Non-pigmented ciliary epithelial cell (primary cell): ENCODE measurements around the gene DNM2.
"Not testable (repeated sequence)": the region's sequence is repeated elsewhere in the genome, so short reads cannot be mapped to it uniquely, and the experiment has no call there.

Experiments
- DNase-seq: peaks from one replicate; pipeline ENCODE4 v3.0.0-alpha.2; 2010; ENCODE audit warnings: low read depth

Gene DNM2

DNA sequence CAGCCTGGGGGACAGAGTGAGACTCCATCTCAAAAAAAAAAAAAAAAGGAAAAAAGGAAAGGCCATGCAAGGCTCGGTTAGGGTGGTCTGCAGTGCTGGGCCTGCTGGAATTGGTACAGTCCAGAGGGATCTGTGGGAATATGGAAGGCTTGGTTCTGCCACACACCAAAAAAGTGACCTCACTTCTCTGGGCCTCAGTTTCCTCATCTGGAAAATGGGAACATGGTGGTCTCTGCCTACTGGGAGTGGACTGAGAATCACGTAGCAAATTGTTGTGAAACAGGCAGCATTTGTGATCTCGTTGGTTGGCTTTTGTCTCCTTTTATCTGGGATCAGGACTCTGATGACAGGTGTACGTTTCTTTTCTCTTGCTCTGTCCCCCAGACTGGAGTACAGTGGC is 7.5 kb downstream of the DNM2 start:
- DNase-seq, result no peak

DNA sequence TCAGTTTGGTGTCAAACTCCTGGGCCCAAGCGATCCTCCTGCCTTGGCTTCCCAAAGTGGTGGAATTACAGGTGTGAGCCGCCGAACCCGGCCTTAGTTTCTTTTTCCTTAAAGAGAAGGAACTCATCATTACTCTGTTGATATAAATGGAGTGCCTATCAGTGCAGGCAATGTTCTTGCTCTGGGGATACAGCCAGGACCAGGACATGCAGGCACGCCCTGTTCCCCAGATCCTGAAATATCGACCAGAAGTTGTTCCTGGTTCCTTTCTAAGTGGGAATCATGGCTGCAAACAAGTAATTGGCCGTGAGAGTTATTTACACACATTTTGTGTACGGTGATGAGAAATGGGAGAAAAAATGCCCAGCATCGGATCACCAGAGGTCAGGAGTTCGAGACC is 8.4 kb downstream of the DNM2 start:
- DNase-seq, result no peak

DNA sequence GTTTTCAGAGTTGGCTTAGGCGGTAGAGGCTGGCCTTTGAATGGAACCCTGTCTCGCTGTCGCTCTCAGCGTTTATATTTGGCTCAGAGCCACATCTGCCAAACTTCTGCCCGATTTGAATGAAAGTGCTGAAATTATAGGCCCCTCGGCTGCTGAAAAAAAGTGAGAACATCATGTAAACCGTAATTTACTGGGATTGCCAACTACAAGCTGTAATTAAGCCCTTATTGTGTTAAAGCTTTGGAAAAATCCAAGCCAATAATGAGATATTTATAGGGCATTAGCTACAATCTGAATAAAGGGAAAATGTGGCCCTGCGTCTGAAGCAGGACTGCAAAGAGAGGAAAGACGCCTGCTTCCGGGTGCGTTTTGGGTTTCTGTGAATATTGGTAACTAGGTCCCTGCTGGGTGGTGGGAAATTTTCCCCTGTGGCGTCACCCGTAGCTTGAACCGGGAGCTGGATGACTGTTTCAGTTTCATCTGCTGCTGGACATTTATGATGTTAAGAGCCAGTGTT is 9.9 kb downstream of the DNM2 start:
- DNase-seq, result no peak

DNA sequence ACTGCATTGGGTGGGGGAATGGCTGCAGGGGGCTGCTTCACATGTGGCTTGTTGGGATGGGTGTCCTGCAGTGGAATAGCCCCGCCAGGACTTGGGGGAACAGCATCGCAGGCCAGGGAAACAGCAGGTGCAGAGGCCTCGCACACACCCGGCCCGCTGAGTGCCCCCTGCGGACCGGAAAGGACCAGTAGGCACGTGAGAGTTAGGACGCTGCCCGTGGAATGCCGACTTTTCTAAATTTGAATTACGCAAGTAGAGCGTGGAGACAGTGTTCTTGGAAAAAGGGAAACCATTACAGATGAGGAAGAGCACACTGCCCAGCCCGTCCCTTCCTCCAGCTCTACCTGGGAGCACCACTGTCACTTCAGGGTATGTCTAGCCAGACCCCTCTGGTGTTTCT is 11.5 kb downstream of the DNM2 start:
- DNase-seq, result no peak

DNA sequence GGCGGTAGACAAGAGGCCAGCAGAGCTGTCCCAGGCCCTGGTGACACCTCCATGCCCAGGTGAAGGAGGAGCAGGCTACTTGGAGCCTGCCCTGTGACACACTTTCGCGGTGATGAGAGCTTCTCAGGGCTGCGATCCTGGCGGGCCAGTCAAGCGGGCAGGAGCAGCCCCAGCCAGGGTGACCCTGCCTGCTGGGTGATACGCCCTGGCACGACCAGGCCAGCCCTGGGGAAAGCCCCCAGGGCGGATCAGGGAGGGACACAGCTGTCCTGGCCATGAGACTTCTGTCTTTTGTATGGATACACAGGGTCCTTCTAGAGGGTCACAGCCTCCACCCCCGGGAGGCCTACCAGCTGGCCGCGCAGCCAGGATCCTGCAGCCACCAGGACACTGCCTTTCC is 13.1 kb downstream of the DNM2 start:
- no peak for DNase-seq

DNA sequence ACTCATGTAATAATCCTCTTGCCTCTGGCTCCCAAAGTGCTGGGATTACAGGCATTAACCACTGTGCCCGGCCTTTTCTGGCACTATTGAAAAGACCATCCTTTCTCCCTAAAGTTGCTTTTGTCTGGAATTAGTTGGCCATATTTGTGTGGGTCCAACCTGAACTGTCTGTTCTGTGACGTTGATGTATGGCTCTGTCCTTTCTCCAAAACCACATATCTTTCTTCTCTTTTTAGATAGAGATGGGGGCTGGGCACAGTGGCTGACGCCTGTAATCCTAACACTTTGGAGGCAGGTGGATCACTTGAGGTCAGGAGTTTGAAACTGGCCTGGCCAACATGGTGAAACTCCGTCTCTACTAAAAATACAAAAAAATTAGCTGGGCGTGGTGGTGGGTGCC is 17.9 kb downstream of the DNM2 start:
- no peak for DNase-seq

DNA sequence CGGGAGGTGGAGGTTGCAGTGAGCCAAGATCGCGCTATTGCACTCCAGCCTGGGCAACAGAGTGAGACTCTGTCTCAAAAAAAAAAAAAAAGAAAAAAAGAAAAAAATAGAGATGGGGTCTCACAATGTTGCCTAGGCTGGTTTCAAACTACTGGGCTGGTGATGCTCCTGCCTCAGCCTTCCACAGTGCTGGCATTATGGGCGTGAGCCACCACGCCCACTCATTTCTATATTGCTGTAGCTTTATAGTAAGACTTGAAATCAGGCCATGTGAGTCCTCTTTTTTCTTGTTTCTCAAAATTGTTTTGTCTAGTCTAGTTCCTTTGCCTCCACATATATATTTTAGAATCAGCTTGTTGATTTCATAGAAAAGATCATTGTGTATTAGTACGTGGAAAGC is 18.3 kb downstream of the DNM2 start:
- no peak for DNase-seq

DNA sequence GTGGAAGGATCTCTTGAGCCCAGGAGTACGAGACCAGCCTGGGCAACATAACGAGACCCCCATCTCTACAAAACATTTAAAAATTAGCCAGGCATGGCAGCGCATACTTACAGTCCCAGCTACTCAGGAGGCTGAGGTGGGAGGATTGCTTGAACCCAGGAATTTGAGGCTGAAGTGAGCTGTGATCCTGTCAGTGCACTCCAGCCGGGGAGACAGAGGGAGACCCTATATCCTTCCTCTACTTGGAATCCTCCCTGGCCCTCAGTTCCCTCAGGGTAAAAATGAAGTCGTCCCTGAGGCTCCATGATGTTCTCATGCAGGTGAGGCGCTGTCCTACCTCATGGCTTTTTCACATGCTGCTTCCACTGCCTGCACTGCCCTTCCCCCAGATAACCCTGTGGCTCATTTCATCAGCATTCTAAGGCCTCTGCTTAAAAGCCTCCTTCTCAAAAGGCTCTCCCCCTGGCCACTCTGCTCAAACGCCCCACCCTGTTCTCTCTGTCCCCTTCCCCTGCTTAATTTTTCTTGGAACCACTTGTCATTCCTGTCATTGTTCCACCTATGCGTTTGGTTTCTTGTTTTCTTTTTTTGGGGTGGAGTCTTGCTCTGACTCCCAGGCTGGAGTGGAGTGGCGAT is 19.2 kb downstream of the DNM2 start:
- DNase-seq, result no peak

DNA sequence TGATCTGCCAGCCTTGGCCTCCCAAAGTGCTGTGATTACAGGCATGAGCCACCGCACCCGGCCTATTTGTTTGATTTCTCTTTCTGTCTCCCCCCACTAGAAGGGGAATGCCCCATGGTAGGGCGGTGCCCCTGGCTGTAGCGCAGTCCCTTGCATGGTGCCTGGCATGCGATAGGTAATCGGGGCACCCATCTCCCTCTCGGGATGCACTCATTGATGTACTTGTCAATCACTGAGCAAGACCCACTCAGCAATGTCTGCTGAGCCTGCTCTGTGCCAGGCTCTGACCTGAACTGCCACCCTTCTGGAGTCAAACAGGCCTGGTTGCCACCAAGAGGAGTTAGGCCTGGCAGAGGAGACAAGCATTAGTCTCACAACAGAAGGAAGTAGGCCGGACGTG is 19.8 kb downstream of the DNM2 start:
- no peak for DNase-seq

DNA sequence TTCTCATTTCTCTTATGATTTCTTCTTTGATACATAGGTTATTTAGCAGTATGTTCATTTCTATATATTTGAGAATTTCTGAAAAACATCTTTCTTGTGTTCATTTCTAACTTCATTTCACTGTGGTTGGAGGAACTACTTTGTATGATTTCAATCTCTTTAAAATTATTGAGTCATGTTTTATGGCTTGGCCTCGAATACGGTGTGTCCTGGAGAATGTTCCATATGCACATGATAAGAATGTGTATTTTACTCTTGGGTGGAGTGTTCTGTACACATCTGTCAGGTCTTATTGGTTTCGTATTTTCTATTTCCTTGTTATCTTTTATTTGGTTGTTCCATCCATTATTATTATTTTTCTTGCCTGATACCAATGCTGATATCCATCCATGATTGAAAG is 22.9 kb downstream of the DNM2 start:
- DNase-seq, result no peak

DNA sequence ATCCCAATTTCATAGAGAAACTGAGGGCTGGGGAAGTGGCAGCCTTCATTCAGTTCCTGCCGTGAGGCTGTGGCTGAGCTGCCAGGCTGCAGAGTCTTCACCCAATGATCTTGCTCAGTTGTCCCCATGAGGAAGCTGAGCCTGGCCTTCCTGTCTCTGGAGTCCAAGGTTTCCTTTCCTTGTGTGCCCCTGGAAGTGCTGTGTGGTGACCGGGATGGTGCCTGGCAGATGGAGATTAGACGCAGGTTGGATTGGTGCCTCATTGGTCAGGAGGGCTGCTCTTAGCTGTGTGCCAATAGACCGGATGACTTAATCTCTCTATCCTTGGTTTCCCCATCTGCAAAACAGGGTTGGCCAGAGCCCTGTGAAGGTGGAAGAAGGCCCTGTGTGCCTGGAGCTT is 24.6 kb downstream of the DNM2 start:
- DNase-seq, result no peak

DNA sequence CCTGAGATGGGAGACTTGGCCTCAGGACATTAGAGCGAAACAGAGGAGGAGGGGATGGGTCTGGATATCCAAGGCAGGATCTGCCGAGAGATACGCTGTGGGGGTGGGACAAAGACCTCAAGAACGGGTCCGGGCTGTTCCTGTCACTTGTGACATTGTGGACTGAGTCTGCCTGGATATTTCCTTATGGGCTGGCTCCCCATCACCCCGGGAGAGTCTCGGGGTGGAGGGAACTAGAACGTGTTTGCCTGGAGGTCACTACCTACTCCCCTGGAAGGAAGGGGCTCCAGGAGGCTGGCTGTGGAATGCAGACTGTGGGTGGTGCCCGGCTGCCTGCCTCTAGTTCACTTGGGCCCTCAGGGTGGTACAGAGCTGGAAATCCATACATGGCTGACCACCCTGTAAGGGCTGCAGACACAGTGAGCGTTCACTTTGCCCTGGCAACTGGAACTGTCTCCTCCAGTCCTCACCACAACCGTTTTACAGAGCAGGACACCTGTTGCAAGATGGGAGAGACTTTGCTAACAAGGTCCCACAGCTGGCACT is 26.4 kb downstream of the DNM2 start:
- no peak for DNase-seq

DNA sequence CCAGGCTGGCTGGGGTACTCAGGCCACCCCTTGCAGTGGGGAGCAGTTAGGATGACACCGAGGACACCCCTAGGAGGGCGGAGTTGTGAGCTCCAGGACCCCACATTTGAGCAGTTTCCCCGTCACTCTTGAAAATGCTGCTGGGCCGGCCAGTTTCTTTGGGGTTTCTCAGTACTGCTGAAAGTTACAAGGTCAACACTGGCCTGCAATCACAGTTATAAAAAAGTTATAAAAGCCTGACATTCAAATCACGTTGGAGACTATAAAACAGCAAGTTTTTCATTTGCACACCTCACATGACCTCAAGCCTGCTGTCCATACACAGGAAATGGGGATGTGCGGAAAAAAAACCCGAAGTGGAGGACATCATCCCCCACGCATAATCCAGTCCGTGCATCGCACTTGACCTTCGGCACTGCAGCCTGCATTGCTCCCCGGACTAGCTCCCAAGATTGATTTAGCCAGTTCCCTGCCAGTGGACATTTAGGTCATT is 27.0 kb downstream of the DNM2 start:
- DNase-seq, result no peak

DNA sequence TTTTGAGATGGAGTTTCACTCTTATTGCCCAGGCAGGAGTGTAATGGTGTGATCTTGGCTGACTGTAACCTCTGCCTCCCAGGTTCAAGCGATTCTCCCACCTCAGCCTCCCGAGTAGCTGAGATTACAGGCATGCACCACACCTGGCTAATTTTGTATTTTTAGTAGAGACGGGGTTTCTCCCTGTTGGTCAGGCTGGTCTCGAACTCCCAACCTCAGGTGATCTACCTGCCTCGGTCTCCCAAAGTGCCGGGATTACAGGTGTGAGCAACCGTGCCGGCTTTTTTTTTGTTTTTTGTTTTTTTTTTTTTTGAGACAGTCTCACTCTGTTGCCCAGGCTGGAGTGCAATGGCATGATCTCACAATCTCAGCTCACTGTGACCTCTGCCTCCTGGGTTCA is 28.6 kb downstream of the DNM2 start:
- not testable (repeated sequence) for DNase-seq

DNA sequence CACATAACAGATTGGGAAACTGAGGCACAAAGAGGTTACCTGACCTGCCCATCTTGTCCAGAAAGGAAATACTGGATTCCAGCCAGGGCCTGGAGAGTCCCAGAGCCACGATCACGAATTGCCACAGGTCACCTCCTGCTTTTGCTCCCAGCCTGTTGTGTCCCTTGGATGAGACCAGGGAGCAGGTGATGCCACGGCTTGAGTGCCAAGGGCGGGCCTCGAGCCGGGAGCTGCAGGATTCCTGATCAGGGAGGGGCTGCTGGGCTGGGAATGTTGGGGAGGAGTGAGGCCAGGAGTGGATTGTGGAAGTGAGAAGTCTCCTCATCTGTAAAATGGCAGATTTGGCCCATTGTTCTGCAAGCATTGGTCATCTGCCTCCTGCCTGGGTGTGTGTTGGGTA is 29.4 kb downstream of the DNM2 start:
- DNase-seq, result no peak

DNA sequence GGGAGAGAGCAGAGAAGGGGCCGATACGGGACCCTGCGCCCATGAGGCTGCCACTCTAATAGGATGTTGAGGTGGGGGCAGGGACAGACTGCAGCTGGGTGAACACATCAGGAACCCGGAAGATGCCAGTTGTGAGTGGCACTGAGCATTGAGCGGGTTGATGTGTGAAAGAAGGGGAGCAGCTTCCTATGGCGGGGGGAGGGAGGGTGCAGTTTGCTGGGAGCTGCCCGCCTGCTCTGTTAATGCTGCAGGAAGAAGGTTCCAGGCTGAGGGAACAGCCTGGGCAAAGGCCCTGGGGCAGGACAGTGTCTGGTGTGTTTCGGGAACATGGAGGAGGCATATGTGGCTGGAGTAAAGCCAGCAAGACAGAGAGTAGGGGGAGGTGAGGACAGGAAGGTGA is 29.8 kb downstream of the DNM2 start:
- DNase-seq, result no peak

DNA sequence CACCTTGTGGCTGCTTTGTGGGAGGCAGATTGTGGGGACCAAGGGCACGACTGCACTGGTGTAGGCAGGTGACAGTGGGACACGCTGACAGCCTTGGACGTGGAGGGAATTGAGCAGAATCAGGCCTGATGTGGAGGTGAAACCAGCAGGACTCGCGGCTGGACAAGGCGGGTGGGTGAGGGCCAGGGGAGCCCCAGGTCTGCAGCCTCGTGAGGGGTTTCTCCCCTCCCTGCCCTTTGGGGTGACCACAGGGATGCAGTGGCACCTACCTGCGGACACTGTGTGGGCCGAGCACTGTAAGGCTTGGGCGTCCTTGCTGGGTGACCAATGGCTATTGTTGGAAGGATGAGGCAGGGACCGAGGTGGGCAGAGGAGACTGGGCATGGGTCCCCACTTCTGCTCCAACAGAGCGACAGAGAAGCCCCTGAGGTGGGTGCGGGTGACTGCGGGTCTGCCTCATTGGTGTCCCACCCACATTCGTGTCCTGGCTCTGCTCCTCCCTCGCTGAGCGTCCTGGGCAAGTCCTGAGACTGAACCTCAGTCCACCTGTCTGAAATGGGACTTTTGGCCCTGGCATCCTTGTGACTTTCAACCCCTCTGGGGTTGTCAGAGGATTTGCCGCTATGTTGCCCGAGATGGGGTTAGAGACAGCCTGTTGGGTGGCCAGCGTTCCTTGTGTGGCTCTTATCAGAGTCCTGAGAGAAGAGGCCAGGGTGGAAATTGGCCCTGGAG is 30.5 kb downstream of the DNM2 start:
- DNase-seq, result no peak

DNA sequence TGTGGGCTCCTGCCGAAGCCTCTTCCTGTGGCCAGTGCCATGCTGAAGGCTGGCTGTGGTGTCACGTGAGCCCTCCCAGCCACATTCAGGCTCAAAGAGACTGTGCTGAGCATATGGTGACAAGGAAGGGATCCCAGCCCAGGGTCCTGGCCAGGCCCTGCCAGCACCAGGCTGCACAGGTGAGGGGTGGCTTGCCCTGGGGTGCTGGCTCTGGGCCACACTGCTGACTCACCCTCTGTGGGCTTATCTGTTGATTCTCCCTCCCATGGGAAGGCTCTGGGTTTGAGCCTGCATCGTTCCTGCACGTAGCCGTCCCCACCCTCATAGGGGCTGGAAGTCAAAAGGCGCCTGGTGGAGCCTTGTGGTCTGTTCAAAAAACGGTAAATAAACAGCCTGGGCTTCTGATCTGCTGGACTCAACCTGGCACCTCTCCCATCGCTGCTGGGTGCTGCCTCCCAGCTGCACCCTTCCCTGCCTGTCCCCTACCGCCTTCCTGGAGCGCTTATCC is 31.1 kb downstream of the DNM2 start:
- DNase-seq, result no peak

DNA sequence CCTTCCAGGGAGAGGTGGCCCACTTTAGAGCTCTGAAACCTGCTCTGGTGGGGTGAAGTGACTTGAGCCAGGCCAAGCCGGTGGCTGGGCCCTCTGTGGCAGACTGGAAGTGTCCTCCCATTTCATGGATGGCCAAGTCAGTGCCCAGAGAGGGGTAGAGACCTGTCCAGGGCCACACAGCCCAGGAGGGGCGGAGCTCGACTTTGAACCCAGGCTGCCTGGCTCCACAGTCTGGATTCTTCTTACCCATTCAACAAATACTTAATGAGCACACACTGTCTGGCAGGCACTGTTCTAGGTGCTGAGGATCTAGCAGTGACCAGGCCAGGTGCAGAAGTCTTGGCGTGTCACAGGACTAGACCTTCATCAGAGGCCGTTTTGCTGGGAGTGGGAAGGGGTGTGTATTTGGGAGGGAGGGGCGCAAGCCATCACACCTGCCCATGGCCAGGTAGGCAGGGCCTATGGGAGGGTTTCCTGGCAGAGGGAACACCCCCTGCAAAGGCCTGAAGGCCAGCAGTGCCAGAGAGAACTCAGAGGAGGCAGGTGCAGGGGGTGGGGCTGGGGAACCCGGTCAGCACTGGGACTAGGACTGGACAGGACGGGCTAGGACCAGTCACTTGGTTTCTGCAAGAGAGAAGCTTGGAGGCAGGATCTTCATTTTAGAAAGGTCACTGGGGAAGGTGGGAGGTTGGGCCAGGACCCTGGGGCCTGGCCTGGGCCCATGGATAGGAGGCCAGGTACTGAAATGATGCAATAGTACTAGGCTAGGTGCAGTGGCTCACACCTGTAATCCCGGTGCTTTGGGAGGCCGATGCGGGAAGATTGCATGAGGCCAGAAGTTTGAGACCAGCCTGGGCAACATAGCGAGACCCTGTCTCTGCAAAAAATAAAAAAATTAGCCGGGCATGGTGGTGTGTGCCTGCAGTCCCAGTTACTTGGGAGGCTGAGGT is 31.8 kb downstream of the DNM2 start:
- DNase-seq, result no peak

DNA sequence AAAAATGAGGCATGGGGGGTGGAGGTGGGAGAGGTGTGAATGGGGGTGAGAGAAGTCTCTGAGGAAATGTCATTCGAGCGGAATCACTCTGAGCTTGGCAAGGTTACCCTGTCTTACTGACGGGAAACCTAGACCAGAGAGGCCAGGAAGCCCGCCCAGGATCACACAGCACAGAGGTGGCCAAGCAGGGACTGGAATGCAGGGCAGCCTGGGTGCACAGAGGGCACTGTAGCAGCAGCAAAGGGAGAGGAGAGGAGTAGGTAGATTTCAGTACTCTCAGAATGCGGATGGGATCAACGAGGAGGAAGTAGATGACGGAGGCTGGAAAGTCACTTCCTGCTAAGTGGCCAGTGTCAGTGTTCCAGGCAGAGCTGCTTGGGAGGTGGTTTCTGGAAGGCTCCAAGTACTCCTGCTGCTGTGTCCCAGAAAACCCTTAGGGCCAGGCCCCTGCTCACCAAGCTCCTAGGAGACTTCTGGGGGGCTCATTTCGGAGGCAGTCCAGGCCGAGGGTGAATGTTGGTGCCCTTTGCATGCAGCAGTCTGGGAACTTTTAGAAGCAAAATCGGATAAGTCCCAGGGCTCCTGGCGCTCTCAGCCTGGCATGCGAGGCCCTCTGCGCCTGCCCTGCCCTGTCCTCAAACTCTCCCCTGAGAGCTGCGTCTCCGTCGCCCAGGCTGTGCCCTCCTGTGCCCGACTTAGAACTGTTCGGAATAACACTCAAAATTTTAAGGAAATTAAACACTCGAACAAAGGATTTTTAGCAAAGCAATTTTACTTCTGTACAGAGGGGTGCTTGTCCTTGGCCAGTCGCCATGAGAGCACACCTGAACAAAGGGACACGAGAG is 33.5 kb downstream of the DNM2 start:
- DNase-seq, result no peak

DNA sequence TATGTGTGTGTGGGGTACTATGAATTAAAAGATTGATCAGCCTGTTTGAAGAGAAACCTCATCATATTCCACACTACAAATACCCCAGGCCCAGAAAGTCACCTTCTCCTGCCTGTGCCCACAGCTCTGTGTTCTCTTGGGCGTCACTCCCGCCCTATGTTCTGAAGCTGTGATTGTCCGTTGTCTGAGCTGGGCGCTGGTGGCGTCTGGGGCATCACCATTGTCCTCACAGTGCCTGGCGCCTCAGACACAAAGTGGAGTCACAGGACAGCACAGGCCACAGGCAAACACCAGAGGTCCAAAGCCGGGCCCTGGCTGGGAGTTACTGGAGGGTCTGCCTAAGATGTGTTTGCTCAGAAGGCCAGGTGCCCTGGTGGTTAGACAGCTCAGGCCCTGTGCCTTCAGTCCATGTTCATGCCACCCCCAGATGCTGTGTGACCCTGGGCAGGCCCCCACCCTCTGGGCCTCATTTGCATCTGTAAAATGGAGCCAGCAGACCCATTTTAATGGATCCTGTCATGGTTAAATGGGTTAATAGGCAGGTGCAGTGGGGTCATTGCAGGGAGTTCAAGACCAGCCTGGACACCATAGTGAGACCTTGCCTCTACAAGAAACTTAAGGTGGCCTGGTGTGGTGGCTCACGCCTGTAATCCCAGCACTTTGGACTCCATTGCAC is 34.5 kb downstream of the DNM2 start:
- no peak for DNase-seq
